Activated gamma-delta T cell treated with anti-CD3 and anti-CD28 coated beads, Interleukin-2, amount 50 U/mL, for 16 hours (primary cell): Measurements from ENCODE around the gene KIF16B.

Experiments
- DNase-seq: peaks from one replicate; pipeline ENCODE4 v3.0.0-alpha.2; 2020; ENCODE audit warnings: low read depth

KIF16B gene

DNA sequence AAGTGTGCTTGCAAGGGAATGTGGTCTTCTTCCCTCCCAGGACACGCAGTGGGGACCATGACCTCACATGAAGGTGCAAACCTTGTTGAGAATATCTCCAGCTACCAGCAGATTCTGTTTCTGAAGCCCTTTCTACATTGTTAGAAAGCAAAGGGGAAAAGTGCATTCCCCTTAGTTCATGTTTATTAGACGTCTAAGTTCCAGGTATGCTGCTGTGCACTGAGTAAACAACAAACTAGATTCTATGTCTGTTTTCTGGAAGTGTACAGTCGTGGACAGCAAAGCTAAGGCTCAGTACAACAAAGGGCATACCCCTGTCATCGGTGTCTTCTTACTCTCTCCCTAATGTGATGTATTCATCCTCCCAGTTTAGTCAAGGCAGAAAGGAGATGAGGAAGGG, 178.5 kb downstream of the KIF16B start:
- DNase-seq, result no peak

DNA sequence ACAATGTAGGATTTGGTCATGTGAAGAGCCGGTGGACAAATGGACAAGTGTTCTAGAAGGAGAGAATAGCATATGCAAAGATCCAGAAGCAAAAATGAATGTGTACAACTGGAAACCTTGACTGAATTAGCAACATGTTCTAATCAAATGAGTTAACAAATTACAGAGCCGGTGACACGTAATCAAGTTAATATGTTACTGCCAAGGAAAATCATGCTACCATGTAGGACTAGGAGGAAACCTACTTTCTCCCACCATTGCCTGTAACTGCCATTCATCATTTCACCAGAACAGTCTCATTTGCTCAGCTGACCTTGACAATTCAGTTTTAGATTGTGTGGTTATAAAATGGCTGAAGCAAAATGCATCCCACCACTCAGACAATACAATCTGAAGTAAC, 179.4 kb downstream of the KIF16B start:
- no peak for DNase-seq

DNA sequence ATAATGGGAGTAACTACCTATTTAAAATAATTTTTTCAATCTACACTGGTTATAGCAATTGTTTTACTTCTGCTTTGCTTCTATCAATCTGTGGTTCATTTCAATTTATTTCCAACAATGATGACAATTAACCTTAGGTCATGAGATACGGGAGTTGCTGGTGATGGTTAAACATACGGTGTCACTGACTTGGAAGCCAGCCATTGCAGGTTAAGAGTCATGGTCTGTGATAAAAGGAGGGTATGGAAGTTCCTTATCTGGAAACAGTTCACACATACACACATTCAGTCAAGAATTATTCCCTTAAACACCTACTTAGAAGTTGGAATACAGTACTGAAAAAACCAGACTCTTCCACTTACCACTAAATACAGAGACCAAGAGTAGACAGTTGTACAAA, 180.0 kb downstream of the KIF16B start:
- no peak for DNase-seq

DNA sequence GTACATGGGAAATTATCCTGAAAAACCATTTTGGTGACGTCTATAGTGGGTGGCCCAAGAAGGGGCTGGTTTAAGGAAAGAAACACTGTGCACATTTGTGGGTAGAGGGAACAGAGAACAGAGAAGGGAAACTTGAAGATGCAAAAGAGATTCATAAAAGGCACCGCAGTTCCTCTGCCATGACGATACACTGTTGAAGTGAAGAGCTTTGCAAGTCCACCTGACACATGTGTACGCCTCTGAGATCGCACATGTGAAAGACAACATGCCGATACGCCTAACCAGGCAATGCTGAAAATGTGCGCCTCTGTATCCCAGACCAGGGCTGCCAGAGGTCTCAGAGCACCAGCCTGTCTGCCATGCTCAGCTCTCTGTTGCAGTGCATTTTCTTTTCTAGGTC, 180.9 kb downstream of the KIF16B start:
- no peak for DNase-seq

DNA sequence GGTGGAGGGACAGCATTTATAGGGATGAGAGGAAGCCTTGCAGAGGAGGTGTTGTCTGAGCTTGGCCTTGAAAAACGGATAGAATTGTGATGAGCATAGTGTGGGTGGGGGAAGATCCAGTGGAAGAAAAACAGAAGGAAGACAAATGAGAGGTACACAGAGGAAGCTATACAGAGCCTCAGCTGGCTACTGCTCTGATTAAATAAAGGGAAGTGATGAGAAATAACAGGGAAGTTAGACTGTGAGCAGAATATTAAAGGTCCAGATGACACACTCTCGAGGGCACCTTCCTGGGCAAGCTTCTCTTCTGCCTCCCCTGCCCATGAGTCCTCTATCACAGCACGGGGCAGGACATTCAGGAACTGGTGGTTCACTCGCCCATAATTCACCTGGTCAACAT, 182.3 kb downstream of the KIF16B start:
- no peak for DNase-seq

DNA sequence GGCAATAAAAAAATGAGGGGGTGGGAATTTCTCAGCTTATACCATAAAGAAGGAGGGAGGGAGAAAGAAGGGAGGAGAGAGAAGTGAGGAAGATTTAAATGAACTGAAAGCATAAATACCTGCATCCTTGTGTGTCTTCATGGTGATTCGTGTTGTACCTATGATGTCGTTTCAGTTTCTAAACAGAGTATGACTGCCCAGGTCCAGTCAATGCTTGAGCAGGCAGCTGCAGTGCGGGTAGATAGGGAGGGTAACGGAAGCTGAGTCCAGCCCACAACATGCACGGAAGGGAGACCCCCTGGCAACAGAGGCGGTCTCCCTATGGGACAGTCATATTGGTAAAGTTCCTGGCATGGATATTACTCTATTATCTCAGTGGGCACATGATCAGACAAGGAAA, 184.5 kb downstream of the KIF16B start:
- DNase-seq, result no peak

DNA sequence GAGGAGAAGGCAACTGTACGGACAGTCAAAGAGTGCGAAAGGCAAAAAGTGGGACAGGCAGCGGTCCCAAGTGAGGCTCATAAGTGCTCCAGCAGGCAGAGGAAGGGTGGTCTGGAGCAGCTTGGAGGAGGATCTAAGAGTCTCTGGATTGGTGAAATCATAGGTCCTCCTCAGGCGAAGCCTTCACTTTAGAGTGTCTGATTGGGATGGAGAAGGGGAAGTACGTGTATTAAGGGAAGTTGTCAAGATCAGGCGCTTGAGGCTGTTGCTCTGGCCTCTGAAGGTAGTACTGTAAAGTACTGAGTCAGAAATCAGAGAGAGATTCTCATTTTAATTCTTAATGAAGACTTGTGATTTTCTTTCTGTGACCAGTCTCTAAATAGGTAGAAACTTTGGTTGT, 185.6 kb downstream of the KIF16B start:
- DNase-seq, result no peak

DNA sequence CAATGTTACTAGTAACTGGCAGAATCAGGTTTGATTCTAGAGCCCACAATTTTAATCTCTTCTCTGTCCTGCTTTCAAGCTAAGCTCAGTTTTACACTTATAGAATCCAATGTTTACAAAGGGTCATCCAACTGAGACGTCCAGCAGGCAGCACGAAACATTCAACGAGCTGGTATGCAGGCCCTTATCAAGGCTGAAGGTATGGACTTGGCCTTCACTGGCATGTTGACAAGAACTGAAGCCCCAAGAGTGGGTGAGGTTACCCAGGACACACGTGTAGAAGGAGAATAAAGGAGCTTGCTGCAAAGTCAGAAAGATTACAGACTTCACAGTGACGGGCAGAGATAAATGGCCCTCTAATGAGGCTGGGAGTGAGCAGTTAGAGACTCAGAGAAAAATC, 187.4 kb downstream of the KIF16B start:
- DNase-seq, result no peak

DNA sequence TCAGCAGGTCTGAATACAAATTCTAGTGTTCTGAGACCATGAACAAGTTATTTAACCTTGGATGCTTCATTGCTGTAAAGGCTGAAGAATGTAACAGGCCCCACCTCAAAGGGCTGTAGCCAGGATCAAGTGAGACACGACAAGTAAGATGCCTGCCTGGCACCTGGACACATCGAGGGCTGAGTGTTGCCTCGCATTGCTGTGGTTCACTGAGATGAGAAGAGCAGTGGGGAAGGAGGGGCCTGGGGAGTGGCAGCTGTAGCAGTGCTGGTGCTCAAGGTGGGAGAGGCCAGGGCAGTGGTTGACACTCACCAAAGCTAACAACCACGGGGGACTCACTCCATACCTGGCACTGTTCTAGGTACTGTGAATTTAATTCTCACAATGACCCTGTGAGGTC, 187.8 kb downstream of the KIF16B start:
- no peak for DNase-seq

DNA sequence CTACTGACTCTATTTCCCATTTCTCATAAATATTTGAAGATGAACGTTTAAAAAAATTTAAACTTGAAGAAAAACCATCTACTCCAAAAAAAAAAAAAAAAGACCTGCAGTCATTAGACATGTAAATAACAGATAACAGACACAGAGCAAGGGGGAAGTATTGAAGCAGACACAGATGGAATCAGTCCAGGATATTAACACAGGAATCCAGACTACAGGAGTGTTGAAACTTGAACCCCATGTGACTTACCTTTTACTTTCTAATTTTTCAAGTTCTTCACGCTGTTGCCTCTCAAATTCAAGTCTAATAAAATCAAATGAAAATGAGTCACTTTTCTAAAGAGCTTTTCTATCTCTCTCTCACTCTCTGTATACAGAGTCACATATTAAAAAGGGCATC, 191.8 kb downstream of the KIF16B start:
- DNase-seq, result no peak

DNA sequence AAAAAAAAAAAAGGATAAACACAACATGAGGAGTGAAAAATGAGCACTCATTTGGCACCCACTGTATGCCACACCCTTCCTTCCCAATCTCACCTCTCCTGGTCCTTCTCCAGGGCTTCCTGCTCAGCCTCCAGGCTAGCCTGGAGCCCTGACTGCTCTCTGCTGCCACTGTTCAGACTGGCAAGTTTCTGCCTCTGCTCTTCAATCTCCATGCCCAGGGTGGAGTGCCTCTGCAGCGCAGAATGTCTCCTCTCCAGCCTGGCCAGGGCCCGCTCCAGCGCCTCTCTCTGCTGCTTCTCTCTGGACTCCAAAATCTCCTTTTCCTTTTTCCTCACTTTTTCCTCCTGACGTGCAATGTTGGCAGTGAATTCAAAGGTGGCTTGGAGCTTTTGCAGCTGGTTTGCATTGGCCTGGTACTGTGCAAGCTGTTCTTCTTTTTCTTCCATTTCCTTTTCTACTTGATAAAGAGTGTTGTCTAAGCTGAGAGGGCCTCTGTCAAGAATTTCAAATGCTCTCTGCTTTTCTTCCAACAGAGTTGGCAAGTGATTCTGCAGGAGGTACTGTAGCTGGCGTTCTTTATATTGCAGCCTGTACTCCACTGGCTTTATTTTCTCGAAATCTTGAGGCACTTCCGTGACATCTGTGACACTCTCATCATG, 194.4 kb downstream of the KIF16B start:
- DNase-seq, result no peak

DNA sequence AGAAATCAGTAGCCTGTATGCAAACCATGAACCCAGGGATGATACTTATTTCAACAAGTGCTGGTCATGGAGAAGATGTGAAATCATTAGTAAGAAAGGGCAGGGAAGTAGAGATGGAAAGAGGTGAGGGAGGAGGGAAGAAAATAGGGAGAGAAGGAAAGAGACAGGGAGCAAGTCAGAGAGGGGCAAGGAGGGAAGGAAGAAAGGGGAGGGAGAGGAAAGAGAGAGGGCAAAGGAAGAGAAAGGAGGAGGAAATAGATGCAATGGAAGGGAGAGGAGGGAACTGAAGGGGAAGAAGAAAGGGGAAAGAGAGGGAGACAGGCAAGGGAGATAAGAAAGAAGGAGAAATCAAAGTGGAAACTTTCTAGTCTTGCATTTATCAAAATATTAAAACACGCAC, 195.1 kb downstream of the KIF16B start:
- DNase-seq, result no peak

DNA sequence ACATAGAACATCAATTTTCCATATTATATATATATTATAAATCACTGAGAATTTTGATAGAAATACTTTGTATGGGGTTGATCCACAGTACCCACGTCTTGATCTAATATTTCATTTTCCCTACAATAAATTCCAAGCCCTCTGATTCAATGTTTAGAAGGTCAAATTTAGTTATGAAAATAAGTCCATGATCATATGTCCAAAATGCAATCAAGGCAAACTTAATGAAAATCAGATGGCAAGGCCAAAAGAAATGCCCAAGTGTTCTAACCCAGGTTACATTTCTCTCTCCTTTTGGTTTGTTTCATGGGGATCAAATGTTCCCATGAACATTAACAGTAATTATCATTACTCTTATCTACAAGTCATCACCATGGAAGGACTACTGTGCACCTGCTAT, 203.8 kb downstream of the KIF16B start:
- no peak for DNase-seq

DNA sequence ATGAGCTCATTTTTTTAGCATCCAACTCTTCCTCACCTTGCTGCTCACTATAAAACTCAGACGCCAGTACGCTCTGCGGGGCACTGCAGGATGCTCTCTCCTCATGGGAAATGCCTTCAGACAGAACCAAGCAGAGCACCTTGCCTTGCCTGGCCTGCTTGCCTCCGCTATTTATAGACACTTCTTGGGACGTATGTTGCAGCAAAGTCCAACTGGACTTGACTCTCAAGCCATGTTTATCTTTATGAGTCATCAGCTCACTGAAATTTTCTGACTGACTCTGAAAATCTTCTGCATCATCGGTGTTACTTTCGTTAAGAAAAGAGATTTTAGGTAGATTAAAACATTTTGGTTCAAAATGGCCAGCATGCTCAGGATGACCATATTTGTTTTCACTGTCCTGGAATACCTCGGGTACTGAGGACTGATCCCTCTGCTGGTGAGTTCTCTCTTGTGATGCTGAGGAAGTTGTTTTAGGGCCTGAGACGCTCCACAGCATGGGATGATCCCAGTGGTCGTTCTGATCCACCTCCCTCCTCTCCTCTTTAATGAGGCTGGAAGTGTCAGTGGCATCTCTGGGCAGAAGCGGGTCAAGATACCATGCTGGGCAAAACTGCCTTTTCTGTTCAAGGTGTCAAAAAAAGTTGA, 204.5 kb downstream of the KIF16B start:
- no peak for DNase-seq

DNA sequence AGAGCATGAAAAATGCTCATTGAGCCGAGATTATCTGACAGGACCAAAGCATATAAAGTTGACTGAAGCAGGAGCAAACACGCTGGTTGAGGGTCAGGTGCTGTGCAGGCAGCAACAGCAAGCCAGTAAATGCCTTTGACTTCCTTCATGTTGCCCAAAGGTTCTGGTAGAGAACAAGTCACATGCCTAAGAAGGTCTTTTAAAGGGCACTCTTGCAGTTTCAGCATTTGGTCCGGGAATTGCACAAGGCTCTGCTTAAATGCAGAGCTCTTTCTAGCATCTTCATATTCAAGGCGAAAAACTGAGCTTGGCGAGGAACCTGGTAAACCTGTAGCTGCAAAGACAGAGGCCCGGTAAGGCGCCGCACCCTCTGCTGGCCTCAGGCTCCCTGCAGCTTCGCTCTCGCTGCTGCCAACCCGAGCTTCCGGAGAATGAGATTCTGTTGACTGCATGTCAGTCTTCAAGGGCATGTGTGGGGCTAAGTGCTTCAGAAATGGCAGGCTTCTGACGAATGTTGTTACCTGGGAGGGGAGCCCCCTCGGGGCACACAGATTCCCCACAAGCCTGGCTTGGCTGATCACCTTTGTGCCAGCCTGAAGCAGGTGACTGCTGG, 205.2 kb downstream of the KIF16B start:
- no peak for DNase-seq

DNA sequence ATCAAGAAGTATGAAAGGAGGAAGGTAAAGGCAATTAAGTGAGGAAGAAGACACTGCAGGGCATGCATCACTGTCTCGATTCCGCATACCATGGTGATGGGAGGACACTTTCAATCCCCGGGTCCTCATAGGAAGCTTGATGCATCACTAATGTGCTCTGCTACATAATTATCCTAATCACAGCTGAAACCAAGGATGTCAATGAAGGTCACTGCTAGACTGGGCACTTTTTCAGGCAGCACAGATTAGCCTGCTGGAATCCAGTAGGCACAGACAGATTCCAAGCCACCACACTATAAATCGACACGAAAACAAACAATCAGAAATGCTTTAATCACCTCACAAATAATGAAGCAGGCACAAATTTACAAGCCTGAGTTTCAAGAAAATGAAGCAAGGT, 206.7 kb downstream of the KIF16B start:
- DNase-seq, result no peak

DNA sequence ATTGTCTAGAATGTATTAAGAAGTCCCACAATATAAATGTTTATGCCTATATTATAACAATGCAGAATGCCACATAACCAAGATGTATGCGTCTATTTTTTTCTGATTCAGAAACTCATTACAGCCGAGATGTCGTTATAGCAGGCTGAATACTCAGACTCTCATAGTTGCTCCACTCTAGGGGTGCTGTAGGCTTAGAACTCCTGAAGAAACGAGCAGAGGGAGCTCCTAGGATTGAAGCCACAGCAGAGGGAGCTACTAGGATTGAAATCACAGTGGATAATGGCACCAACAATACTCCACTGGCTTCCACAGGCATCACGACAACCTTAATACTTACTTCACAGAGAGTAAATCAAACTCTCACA, 208.9 kb downstream of the KIF16B start:
- DNase-seq, result no peak

DNA sequence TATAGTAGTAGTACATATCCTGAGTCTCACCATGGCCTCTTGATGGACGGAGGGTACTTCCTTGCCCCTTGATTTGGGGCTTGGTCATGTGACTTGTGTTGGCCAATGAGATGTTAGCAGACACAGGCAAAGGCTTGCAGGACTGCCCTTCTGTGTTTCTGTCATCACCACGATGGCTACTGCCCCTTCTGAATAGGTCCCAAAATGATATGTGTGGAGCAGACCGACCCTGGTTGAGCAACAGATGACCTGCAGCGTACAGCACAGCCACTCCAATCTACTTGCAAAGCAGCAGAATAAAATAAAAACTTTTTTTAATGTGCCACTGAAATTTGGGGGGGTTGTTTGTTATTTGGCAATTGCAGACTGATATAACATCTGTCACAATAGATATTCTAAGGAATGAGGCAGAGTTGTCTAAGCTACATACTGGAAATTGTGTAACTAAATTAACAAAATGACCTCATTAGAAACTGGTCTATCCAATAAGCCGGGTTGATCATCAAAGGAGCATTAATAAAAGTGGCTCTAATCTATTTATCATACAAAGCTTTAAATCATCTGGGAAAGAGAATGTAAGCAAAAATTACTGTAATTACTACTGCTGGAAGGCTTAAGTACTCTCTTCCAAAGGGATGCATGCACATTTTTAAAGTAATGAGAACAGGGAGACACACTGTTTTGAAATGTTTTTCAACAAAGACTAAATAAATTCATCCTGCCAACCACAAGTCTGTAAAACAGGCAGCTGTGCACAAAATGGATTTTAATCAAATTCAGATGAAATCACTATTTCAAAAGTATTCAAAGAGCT, 209.5 kb downstream of the KIF16B start:
- DNase-seq, result no peak

DNA sequence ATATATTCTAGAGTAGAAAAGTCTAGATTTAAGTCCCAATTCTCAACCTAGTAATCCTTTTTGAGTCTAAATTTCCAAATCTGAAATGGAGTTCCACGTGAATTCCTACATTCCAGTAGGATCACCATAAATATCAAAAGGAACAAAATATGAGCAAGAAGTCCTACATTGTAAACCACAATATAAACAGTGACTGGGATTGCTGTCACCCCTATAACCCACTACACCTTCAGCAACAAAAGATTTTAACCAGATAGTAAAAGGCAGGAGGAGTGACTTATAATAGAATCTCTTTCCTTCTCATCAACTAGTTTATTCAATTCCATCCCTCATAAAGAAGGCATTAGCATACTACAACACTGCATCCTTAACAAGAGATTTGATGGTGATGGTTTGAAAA, 210.6 kb downstream of the KIF16B start:
- DNase-seq, result no peak

DNA sequence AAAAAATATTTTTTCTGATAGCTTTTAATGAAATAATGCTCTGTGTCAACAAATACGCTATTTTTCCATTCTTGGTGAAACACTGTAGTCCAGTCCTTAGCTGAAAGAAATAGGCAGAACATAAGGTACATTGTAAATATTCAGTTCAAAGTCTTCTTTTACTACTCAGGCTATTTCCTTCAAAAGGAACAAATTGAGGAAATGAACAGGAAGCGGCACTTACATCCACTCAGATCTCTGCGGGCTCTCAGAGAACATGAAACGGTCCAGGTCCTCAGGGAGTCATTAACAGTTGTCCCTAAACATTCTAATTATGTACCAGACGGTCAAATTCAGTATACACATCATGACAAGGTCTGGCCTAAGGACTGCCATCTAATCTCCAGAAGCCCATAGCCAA, 212.6 kb downstream of the KIF16B start:
- no peak for DNase-seq

DNA sequence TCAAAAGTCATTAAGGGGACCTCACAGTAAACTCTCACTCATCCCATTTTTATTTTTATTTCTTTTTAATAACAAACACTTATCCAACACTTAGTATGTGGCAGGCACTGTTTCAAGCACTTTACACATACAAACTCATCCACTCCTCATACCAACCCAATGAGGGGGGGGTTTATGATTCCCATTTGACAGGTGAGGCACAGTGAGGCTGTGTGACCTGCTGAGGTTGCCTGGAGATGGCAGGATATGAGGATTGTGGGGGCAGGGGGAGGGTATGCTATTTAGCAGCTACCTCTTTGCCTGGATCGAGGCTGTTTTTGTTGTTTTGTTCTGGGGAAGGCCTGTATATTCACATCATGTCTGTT, 219.8 kb downstream of the KIF16B start:
- DNase-seq, result no peak

DNA sequence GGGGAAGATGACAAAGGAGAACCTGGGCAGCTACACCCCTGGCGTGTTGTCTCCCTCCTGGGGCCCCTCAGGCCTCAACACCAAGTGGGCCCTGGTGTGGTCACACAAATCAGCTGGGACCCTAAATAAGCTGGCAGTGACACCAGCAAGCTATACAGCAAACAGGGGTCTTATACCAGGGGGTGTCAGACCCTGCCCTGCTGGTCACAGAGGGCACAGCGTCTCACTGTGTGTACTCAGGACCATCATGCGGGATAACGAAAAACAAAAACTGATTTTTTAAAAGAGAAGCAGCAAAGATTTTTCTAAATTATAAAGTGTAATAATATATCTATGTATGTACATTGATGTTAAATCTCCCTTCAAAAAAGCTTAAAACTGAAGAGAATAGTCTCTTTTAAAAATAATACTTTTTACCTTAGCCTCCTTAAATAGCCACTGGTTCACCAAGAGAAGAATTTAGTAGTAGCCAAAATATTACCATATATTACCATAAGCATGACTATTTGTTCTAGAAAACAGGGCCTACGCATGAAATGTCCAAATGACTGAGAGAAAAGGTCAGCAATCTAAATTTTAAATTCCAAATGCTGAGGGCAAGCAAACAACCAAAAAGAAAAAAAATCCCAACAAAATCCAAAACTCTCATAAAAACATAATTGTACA, 220.4 kb downstream of the KIF16B start:
- DNase-seq, result no peak

DNA sequence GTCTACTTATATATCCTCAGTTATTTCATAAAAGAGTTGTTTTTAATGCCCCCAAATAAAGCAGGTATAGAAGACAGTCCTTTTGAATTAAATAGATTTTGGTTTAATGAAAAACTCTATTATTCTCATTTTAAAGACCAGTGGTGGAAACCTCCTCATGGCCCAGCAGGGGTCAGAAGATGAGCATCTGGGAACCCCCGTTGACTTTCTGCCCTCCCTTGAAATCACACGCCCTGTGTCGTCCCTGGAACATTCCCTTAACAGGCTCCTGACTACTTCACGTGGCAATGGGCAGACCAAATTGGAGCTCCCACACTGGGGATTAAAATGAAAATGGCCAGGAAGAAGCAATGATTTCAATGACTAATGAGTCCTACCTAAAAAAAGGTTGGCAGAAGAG, 220.9 kb downstream of the KIF16B start:
- no peak for DNase-seq
